GM19438 (cell line): Measurements from ENCODE around the gene SLC13A3.

Experiments
- ATAC-seq: cut with Tn5 transposase; IDR thresholded peaks from one replicate; pipeline ENCODE4 v1.9.1; 2021; ENCODE audit warnings: low read depth; ENCODE audit not compliant: unreplicated experiment

Gene SLC13A3

DNA sequence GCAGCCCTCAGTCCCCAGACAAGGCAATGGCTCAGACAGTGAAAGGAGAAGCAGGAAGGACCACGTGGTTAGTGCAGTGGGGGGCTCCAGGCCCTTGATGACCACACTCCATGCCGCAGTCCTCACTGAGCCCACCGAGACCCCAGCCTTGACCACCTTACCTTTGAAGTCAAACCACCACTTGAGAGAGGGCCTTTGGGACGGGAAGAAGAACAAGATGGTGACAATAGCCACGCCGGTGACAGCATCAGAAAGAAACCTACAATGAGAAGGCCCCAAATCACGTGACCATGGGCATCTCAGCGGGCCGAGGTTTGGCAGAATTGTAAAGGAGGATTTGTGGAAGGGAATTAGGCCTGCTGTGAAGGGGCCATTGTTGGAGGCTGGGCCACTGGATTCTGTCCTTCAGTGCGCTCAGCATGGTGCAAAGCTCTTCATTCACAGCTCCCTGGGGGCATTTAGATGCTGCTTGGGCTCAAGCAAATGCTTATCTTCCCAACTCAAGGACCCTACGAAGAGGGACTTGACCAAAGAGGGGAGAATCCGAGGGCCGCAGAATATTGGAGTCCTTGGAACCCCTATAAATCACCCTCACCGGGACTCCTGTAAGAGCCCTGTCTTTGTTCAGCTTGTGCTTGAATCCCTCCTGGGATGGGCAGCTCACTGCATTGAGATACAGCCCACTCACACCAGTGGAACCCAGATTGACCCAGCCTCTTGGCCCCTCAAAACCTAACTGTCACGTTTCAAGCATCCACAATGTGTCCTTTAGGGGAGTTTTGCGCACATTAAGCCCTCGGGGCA is 67.6 kb downstream of the SLC13A3 start:
- ATAC-seq = no peak

DNA sequence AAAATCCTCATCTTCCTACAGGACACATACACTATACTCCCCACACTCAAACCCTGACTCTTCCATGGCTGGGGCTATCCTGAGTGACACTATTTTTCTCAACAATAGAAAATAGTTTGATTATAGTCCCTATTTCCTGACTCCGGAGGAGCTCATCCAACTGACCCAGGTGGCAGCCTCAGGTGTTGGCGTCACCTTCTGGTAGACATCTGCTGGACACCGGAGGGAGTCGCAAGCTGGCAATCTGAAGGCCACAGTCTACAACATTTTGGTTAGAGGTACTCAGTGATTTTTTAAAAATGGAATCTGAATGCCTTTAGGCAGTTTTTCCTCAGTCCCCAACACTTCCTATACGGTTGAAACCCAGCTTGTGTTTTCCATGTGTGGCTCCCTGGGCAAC is 68.6 kb downstream of the SLC13A3 start:
- ATAC-seq = no peak

DNA sequence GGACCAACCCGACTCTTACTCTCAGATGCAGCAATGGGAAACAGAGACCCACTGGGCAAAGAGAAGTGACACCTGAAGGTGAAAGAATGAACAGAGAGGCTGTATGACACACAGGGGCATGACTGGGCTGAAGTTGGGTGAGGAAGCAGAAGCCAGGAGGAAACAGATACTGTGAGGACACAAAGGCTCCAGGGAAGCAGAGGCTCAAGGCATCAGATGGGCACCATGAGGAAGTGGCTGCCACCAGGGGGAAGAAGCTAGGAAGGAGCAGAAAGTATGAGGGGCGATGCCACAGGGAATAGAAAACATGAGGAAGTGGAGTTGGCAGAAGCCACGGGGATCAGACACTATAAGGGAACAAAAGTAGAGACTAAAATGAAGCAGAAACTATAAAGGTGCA is 69.9 kb downstream of the SLC13A3 start:
- ATAC-seq = no peak

DNA sequence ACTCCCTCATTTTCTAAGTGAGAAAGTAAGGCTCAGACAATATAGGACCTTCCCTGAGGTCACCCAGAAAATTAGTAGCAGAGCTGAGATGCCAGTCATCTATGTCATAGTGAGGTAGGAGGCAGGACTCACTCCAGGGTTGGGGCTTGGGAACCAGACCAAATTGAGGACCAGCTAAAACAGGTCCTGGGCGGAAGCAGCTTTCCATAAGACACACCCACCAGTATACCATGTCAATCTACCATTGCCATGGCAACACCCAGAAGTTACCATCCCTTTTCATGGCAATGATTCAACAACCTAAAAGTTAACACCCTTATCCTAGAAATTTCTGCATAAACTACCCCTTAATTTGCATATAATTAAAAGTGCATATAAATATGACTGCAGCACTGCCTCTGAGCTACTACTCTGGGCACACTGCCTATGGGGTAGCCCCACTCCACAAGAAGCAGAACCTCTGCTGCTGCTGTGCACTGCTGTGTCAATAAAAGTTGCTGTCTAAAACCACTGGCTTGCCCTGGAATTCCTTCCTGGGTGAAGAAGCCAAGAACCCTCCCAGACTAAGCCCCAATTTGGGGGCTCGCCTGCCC is 70.5 kb downstream of the SLC13A3 start:
- ATAC-seq = no peak

DNA sequence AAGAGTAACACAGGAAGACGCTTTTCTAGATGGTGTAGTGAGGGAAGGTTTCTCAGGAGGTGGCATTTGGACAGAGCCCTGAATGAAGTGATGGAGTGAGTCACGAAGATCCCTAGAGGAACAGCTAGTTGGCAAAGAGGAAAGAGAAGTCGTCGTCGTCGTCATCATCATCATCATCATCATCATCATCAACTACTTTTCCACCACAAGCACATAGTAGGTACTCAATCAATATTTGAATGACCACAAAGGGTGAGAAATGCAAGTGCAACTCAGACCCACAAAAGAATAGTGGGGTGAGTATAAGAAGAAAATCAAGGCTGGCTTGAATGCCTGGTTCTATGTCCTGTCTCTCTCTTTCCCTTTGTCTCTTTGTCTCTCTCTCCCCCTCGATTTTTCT is 72.5 kb downstream of the SLC13A3 start:
- no peak for ATAC-seq

DNA sequence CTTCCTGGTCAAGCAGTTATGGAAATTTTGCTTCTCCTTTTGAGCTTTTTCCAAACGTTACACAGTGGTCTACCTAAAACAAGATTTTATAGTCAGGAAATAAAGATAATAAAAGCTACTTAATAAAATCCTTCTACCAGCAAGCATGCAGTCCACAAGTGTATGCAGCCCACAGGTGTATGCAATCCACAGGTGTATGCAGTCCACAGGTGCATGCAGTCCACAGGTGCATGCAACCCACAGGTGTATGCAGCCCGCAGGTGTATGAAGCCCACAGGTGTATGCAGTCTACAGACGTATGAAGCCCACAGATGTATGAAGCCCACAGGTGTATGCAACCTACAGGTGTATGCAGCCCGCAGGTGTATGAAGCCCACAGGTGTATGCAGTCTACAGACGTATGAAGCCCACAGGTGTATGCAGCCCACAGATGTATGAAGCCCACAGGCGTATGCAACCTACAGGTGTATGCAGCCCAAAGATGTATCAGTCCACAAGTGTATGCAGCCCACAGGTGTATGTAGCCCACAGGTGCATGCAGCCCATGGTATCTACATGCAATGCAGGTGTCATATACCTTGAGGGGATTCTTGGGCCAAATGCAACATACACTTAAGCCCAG is 74.4 kb downstream of the SLC13A3 start:
- no peak for ATAC-seq

DNA sequence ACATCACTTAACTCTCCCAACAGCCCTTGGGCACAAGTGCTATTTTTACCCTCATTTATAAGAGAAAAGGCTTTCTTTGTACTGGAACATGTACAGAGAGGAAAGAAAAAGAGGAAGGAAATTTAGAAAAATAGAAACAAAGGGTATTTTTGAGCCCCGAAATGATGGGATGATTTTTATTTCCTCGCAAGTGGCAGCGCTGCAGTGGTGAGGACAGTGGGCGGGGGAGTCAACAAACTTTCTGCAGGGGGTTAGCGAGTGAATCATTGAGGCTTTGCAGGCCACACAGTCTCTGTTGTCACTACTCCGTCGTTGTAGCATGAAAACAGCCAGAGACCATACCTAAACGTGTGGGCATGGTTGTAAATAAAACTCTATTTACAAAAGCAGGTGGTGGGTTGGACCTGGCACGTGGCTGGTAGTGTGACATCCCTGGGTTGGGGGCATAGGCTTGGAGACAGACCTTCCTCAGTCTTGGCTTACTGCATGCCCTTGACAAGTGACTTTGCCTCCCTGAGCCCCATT is 75.3 kb downstream of the SLC13A3 start:
- no peak for ATAC-seq

DNA sequence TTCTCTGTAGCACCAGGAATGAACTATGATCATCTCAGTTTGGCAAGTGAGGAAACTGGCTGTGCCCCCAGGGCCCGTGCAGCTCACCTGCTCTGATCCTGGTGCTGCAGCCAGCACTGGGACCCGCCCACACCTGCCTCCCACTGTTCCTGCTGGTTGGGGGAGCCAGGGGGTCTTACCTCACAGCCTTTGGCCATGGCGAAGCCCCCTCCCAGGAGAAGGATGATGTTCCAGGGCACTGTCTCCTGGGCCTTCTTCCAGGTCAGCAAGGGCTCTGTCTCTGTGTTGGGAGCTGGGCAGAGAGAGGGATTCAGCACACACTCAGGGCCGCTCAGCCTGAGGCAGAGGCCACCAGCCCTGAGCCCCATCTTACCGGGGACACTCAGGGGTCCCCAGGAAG is 75.9 kb downstream of the SLC13A3 start:
- ATAC-seq = no peak

DNA sequence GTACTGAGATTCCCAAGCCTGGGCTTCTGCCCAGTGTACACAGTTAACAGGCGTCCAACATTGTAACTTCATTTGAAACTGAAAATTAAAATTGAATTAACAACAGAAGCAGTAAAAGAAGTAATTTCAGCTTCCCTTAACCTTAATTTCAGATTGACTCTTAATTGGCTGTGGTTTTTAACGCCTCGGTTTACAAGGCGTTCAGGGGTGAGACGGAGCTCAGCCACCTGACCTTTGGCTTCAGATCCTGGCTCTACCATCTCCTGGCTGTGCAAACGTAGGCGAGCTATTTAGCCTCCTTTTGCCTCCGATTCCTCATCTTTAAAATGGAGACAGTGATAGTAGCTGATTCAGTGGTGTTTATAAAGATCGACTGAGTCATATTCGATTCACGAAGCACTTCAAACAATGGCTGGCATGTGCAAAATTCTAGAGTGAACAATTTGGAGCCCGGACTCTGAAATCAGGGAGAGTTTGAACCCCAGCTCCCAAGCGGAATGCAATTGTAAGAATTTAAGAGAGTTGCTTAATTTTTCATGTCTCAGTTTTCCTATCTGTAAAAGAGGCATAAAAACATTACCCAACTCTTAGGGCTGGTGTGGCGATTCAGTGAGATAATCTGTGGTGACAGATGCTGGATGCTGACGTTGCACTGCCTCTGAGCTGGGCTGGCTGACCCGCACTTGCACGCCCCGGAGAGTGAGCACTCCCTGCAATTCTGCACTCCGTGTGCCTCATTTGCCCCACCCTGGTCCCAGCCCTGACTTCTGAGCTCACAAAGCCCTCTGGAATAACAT is 77.3 kb downstream of the SLC13A3 start:
- ATAC-seq = no peak

DNA sequence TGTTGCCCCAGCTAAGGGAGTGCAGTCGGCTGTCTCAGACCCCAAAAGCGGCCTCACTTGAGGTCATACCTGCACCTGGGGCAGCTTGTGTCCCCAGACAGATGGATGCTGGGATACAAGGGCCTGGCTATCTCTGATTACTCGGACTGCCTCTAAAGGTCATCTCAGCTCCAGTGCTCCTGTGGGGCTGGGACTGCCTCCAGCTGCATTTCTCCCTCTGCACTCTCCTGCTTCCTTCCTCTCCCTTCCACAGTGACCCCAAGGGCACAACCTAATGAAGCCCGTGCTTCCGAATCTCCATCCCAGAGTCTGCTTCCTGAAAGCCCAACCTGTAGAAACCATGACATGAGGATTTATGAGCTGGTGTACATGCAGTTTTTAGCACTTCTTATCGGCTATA is 78.0 kb downstream of the SLC13A3 start:
- ATAC-seq = no peak

DNA sequence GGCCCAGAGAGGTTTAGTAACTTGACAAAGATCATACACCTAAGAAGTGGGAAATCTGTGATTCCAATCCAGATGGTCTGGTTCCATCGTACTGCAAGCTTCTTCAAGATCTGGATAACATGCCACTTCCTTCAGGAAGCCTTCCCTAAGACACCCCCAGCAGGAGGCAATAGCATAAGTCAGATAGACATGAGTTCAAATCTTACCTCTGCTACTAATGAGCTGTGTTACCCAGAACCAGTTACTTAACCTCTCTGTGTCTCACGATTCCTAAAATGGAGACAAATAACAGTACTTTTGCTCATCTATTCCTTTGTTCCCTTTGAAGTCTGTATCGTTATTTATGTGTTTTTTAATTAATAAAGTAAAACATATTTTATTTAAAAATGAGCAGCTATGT is 78.5 kb downstream of the SLC13A3 start:
- ATAC-seq = no peak

DNA sequence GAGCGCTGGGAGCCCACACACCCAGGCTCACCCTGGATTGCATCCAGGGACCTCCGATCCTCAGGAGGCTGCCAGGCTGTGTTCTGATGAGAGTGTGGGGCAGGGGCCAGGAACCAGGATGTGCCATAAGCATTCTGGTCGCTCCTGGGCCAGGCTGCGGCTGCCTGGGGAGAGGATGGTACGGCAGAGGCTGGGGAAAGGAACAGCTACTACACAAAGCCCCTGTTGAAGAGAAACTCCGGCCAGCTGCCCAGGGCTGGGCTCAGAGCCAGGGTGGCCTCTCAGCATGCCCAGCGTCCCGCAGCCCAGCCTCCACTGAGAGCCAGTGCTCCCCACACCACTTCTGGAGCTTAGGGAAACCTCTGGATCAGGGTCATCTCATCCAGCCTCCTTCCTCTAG is 79.1 kb downstream of the SLC13A3 start:
- ATAC-seq = no peak

DNA sequence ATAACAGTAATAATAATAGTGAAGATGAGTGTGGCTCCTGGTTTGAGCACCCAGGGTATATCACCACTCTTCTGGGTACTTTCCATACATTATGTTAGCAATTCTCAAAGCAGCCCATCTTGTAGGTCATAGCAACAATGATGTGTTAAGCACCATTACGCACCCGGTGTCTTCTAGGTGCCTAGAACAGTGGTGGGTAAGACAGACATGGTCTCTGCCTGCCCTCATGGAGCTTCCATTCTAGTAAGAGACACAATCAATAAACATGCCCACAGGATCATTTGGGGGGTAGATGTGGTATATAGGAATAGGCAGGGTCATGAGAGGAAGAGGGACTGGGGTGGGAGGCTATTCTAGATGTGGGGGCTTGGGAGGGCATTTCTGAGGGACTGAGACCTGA is 79.8 kb downstream of the SLC13A3 start:
- no peak for ATAC-seq

DNA sequence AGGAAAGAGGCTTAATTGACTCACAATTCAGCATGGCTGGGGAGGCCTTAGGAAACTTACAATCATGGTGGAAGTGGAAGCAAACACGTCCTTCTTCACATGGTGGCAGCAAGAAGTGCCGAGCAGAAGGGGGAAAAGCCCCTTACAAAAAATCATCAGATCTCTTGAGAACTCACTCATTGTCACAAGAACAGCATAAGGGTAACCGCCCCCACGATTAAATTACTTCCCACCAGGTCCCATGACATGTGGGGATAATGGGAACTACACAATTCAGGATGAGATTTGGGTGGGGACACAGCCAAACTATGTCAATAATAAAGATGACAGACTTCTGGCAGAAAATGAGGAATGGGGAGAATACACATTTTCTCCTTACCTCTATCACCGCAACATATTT is 80.3 kb downstream of the SLC13A3 start:
- ATAC-seq = no peak

DNA sequence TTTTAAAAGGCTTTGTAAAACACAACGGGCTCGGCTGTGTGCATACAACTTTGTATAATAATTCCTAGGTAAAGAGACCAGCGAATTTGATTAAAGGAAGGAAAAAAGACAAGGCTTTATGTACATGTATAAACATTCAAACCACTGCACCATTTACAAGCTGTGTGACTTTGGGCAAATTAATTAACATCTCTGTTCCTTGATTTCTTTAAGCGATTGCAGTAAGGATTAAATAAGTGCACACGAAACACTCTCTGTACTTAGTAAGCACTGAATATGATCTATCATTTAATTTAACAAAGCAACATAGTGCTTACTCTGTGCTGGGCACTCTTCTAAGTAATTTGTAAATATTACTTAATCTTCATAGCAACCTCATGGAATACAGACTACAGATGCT is 81.3 kb downstream of the SLC13A3 start:
- no peak for ATAC-seq

DNA sequence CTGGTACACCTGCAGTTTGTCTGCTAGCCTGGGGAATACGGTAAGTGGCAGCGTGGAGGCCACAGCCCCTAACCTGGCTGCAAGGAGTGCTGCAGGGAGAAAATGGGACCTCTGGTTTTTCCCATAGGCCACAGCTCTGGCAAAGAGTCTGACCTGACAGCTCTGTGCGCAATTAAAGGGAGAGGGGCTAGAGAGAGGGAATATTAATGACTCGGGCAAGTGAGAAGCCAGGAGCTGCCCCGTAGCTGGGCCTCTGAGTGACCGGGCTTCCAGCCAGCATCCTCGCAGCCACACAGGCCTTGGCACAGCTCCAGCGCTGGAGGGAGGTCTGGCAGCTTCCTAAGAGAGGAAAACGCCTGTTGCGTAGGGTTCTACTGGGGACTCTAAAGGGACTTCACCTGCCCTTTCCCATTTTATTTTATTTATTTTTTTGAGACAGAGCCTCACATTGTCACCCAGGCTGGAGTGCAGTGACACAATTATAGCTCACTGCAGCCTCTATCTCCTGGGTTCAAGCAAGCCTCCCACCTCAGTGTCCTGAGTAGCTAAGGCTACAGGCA is 82.6 kb downstream of the SLC13A3 start:
- no peak for ATAC-seq

DNA sequence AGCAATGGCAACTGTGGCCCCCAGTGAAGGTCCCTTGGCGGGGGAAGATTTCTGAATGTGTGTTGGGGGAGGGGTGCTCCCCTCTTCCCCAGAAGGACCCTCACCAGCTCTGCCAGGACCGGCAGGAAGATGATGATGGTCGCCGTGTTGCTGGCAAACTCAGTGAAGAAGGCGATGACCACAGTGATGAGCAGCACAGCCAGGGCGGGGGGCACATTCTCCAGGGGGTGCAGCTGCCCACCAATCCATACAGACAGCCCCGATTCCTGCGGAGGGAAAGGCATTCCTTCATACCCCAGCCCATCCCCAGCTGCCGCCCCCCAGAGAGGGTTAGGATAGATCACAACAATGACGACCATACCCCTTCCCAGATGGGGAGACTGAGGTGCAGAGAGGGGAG is 85.1 kb downstream of the SLC13A3 start:
- no peak for ATAC-seq

DNA sequence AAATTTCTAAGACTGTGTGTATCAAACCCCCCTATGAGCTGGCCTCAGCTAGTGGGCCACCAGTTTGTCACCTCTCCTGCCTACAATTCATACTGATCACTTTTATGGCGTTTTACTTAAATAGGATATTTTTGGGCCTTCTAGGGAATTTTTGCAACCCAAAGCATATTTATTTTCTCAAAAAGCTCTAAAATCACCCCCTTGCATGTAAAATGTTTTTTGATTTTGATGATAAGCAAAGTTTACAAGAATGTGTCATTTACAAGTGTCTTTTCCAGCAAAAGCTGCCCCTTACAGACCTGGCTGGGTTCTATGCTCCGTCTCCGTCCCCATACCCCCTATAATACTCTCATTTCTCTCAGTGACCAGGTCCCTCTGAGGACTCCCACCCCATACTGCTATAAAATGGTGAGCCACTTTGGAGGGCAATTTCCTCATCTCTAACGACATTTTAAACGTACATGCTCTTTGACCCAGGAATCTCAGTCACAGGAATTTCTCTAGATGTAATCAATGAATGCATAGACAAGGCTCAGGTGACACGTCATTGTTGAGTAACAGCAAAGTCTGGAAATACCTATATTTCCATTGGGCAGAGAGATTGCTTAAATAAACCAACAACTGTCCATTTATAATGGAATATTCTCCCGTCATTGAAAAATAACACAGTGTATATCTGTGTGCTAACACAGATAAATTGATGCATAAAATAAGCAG is 86.9 kb downstream of the SLC13A3 start:
- ATAC-seq = no peak

DNA sequence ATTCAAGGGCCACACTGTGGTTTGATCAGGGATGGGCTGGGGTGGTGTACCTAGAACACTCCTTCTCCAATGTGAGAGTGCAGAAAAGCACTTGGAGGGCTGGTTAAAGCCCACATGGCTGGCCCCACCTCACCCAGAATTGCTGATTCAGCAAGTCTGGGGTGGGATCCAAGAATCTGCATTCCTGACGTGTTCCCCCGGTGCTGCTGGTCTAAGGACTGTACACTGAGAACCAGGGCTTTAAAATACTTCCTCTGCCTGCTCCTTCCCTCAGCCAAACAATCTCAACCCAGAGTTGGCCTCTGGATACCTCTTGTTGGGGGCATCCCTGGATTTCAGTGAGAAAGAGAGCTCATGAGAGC is 87.4 kb downstream of the SLC13A3 start:
- no peak for ATAC-seq

DNA sequence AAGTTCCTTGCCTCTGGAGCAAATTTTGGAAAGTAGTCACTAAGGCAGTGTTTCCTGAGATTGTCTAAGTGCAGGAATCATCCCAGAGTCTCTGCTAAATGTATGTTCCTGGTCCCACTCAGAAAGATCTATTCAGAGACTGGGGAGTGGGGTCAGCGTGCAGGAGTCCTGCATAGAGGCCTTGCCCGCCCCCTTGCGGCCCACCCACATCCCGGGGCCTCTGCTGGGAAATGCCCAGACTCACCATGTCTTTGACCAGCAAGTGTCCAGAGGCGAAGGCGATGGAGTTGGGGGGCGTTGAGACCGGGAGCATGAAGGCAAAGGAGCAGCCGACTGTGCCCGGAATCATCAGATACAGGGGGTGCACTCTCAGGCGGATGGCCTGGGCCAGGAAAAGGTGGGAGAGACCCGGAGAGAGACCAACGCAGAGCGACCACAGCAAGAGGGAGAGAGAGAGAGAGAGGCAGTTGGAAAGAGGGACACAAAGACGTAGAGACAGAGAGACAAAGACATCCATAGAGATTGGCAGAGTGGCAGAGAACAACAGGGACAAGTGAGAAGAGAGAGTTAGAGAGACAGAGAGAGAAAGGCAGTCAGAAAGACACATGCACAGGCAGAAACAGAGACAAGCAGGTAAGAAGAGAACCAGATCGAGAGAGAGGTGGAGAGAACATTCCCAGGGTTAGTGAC is 87.9 kb downstream of the SLC13A3 start:
- no peak for ATAC-seq
